RCC 7860 (cell line): ENCODE data around the gene DUOX2.
"Not testable (repeated sequence)": the region's sequence is repeated elsewhere in the genome, so short reads cannot be mapped to it uniquely, and the experiment has no call there.

Experiments
- DNase-seq: peaks from one replicate; pipeline ENCODE4 v3.0.0-alpha.2; 2015; ENCODE audit warnings: low spot score
- FAIRE-seq: peaks from 2 replicates; lab custom pipeline; 2012; peaks lifted over from hg19 to GRCh38; lab: Jason Lieb, UNC

The DUOX2 gene

DNA sequence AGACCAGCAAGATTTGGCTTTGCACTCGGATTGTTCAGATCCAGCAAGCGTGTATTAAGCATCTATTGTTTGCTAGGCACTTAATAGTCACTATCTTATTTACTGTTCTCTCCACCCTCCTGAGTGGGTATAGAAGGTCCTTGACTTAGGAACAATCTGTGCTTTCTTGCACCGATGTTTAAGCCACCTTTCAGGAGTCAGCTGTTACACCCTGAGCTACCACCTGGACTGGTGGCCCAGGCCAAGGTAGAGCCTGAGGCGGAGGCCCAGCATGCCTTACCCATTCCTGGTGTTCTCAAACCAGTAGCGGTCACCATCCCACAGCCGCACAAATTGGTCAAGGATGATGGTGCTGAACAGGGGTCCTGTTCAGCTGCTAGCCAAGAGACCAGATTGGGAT is 25.8 kb upstream of the DUOX2 start:
- FAIRE-seq = no peak
- no peak for DNase-seq

DNA sequence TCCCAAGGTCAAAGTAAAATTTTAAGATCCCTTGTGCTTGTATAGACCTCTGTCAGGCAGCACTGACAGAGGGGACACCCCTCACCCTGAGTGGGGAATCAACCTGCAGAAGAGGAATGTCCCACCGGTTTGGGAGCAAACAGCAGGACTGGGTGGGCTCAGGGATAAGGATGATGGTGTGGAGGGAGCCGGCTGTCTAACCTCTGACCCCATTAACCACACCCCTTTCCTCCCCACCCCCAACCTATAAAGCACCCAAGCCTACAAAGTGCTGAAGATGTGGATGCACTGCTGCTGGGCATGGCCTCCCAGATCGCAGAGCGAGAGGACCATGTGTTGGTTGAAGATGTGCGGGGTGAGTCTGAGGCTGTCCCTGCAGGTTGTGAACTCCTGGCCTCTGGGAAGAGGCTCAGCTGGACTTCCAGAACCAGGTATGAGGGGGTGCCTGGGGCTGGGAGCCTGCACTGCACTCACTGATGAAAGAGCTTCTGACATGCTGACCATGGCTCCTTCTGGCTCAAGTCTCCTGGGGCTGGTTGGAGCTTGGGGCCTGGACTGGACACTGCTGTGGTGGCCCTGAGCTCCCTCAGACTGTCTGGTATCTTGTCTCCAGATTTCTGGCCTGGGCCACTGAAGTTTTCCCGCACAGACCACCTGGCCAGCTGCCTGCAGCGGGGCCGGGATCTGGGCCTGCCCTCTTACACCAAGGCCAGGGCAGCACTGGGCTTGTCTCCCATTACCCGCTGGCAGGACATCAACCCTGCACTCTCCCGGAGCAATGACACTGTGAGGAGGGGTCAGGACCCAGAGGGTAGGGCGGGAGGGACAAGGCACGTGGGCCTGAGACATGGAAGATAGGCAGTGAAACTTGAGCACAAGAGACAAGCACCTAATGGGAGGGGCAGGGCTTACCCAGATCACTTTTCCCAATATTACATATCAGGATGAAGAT is 25.1 kb upstream of the DUOX2 start:
- FAIRE-seq (no peak), DNase-seq (no peak)

DNA sequence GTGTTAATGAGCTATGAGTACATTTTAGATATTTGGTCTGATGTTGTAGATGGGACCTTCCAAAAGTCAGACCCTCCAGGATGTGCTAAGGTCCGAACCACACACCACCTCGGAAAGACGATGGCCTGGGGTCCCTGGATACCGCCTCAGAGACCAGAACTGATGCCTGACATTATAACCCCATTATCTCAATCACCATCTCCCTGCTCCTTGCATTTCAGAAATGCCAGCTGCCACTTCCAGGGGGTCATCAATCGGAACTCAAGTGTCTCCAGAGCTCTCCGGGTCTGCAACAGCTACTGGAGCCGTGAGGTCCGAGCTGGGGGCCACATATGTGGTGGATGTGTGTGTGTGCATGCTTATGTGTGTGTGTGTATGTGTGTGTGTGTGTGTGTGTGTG is 23.7 kb upstream of the DUOX2 start:
- DNase-seq (no peak), FAIRE-seq (no peak)

DNA sequence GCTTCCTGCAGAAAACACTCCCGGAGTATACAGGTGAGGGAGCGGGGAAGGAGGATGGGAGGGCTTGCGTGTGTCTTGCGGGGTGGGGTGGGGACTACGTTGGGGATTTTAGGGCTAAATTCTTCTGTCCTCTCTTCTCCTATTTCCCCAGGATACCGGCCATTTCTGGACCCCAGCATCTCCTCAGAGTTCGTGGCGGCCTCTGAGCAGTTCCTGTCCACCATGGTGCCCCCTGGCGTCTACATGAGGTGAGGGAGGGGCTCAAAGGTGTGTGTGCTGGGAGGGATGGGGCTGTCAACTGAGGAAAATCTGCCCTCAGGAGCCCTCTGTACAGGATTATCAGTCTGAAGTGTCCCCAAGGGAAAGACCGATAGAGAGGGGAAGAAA is 22.4 kb upstream of the DUOX2 start:
- FAIRE-seq (no peak), DNase-seq (no peak)

DNA sequence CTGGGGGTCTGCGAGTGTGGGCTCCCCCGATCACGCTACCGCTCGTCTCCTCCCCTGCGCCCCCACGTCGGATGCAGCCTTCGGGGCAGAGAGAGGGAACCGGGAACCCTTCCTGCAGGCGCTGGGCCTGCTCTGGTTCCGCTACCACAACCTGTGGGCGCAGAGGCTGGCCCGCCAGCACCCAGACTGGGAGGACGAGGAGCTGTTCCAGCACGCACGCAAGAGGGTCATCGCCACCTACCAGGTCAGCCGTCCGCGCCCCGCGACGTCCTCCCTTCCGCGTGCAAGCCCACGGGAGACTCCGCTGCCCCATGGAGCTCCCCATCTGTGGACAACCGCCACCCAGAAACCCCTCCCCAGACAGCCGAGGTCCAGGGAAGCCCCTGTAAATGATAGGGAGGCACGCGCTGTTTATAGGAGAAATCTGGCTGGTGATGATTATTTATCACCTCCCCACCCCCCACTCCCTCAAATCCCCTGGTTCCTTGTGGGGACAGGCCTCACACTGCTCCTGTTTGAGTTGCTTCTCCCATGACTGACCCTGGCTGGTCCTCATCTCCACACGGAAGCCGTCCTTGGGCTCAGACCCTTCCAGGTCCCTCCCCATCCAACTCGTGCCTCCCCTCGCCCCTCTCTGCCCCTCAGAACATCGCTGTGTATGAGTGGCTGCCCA is 21.9 kb upstream of the DUOX2 start:
- FAIRE-seq, DNase-seq: not testable (repeated sequence)

DNA sequence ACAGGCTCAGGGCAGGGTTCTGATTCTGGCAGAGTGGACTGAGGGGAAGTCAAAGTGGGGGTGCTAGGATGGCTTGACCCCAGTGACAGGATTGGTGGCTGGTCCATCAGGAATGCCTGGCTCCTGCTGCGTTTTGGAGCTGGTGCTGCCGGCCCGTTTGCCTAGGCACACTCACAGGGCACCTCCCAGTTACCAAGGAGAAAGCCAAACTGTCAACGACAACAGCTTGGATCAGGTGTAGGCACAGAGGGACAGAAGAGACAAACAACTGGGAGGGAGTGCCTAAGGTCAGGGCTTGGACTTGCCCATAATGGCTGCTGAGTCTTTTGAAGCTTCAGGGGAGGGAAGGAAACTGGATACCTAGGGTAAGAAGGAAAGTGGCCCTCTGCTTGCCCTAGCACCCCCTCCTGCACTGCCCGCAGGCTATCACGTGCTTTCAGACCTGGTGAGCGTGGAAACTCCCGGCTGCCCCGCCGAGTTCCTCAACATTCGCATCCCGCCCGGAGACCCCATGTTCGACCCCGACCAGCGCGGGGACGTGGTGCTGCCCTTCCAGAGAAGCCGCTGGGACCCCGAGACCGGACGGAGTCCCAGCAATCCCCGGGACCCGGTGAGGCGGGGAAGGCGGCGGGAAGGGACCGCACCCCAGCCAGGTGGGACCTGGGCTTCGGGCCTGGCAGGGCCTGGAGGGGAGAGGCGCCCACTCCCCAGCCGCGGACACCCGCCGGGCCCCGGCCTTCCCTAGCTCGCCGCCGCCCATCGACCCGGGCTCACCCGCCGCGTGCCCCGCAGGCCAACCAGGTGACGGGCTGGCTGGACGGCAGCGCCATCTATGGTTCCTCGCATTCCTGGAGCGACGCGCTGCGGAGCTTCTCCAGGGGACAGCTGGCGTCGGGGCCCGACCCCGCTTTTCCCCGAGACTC is 21.0 kb upstream of the DUOX2 start:
- DNase-seq (no peak), FAIRE-seq (no peak)

DNA sequence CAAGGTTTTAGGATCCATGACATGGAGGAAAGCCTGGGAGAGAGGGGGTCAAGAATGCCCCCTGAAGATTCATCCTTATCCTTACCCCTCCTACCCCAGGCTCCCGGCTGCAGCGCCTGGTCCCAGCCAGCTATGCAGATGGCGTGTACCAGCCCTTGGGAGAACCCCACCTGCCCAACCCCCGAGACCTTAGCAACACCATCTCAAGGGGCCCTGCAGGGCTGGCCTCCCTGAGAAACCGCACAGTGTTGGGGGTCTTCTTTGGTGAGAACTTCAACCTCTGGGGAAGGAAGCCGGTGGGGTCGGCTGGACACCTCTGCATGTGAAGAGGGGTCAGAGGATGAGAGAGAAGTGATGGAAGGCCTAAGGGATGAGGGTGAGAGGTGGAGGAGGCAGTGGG is 20.1 kb upstream of the DUOX2 start:
- FAIRE-seq (no peak), DNase-seq (no peak)

DNA sequence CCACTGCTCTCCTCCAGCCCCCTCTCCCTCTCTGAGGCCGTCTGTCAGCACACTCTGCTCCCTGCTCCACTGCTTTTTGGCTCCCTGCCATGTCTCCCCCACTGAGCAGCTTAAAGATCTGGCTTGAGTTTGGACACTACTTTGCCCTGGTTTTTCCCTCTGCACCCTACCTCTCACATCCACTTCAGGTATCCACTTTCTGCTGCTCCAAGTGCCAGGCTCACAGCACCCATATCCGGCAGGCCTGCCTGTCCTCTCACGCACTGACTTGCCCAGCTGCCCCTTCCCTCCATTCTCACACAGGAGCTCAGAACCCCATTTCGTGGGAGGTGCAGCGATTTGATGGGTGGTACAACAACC is 19.6 kb upstream of the DUOX2 start:
- DNase-seq (no peak), FAIRE-seq (no peak)

DNA sequence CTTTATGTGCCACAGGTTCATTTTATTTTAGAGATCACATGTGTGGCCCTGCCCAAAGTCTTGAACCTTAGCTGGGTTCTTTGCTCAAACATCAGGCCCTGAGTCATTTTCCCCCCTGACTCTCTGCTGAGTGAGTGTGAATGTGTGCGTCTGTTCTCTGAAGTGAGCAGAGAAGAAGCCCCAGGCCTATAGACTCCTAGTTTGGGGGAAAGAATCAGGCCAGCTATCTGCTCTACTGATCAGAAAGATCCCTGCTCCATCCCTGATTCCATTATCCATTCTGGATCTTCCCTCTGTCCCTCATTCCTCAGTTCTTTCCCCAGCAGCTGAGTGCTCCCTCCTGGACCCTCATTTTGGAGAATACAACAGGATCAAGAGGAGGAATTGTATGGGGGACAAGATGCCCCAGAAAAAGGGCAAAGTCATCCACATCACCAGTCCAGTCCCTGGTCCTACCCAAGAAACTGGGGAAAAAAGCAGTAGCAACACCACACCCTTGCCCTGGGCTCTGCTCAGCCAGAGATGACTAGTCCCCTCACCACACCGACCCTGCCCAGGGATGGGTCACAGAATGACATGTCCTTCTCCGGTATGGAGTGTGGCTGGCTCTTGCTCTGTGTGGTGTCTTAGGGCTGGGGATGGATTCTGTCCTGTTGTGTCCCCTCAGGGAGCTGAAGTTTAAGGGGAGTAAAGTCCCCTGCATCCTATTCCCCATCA is 19.0 kb upstream of the DUOX2 start:
- FAIRE-seq = no peak
- DNase-seq = no peak

DNA sequence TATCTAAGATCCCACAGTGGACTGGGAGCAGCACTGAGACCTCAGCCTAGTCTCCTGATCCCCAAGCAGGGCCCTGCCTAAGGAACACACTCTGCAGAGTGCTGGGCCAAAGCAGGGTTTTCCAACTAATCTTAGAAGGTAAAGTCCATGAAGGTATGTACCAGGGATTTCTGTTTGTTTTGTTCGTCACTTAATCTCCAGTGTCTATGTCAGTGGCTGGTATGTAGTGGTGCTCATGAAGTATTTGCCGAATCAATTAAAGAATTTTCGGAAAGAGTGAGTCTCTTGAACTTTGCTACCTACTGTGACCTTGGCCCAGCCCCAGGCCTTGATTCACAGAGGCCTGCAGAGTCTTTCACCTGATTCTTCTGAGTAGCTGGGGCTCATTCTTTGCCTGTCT is 17.5 kb upstream of the DUOX2 start:
- DNase-seq (no peak), FAIRE-seq (no peak)

DNA sequence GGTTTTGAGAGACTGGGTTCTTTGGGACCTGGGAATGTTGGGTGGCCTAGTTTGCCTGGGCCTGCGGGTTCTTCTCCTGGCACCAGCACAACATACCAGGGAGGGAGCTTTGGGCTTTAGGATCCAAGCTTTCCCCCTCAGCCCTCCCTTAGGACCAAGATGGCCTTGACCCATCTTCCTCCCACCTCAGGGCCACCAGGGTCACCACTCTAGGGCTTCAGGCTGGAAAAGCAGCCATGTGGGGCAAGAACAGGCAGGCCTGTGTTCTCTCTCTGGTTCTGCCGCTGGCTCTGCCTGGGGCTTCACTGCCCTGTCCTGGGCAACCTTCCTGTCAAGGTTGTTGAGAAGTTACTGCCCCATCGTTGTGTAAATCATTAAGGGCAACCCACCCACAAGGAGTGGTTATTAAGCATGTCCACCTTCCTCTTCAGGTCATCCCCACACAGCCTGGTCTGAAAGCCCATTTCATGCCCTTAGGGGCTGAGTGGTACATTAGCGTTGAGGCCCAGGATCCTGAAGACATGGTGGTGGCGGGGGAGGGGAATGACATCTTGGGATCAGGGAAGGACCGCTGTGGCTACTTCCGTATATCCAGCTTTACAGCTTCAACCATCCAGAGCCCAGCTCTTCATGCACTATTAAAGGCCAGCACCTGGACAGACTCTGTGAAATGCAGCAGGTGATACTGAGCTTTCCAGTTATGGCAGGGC is 16.5 kb upstream of the DUOX2 start:
- no peak for DNase-seq
- no peak for FAIRE-seq

DNA sequence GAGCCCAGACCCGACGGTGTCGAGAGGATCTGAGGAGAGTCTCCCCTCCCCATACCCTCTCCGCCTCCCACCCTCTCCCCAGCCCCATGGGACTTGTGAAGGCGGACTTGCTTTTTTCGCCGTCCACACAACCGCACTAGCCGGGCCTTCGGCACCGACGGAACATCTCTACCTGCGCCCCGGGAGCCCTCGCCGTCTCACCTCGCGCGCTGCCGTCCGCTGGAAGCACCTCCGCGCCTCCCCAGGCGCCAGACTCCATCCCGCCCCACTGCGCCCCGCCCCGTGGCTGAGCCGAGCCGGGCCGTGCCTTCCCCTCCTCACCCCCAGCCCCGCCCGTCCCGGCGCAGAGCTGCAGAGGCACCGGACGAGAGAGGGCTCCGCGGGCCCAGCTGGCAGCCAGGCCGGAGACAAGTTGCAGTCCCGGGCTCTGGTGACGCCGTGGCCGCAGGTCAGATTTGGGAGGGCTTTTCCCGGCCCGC is 15.7 kb upstream of the DUOX2 start, which contains the start of the genes DUOX1 and DUOXA1:
TSS of gene DUOX1 (plus strand) at position 344 of the 479 bp plus-strand sequence. CDS start 1,973 bp downstream, outside the sequence.
TSS of gene DUOXA1 (minus strand) at position 229 of the 479 bp plus-strand sequence. CDS start 6,865 bp downstream, outside the sequence.
- no peak for FAIRE-seq

DNA sequence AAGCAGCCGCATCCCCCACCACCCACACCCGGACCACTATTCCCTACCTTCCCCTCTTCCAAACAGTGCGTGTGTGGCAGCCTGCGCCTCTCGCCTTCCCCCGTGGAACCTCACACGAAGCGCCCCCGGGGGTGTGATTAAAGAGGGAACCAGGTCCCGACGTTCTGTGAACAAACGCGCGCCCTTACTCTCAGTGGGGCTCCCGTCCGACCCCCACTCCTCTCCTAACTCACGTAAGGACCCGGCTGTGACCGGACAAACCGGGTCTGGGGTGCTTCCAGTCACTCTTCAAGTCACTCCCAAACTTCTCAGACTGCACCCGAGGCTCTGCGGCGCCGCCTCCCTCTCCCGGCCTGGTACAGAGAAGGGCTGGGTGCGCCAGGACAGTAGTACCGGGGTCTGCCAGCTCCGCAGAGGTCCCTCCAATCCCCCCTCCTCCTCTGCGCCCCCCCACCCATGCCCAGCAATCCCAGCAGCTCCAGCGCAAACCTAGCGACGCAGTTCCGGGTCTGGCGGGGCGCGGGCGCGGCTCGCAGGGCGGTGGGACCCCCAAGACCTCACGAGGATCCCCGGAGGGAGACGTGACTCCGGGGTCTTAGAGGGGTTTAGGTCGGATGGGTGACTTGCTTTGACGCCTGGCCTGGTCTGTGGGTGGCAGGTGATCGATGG is 15.1 kb upstream of the DUOX2 start:
- FAIRE-seq = no peak
- no peak for DNase-seq

More for the DNA sequence above, 15.7 kb upstream of the DUOX2 start, which contains the start of the genes DUOX1 and DUOXA1:
- no peak for DNase-seq

DNA sequence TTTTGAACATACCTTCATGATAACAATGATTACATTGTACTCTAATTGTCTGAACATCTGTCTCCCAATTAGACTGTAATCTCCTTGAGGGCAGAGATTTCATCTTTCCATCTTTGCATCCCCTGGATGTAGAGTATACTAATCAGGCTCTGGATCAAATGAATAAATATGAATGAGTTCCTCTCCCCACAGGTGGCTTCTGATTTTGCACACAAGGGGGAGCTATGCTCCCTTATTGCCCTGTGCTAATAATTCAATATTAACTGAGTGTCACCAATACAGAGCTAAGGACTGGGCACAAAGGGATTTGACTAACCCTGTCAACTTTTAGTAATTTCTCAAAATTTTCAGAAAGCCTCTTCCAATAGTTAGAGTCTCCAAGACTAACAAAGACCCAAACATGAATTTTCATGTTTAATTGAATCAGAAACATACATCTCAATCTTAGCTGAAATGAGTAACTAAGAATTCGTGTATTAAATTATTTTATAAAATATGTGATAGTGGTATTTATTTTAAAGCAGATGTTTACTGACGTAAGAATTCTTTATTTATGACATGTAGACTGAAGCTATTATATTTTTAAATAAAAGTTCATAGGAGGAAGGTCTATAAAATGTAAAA is 12.7 kb upstream of the DUOX2 start:
- FAIRE-seq = no peak
- peak; percentile 22 for DNase-seq

DNA sequence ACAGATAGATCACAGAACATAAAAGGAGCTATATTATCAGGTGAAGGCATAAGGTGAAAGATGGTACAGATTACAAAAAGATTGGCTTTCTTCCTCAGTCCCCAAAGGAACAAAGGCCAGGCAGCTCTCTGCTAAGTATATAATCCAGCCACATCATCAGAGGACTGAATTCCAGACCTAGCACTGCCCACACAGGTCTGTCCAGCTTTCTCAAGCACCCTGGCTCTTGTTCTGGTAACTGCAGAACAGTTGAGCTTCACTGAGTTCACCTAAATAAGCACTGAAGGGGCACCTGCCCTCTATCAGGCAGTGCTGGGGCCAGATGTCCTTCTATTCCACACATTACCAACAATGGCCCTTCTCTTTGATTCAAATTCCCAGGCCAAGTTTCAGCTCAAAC is 9.4 kb upstream of the DUOX2 start:
- no peak for DNase-seq
- no peak for FAIRE-seq

DNA sequence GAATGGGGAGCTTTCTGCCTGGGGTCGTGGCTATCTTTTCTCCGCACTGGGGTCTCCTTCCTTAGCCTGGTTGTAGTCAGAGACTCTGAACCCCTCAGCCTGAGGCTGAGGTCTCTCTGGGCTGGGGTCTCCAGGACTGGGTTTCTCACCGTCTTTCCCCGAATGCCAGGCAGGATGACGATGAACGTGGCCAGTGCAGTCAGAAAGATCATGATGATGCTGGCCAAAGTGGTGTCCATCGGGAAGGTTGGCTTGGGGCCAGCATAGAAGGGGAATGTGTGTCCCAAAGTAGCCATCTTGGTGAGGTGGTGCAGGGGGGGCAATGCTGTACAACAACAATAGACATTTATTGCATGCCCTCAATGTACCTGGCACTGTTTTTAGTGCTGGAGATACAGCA is 8.7 kb upstream of the DUOX2 start:
- FAIRE-seq (no peak), DNase-seq (no peak)

DNA sequence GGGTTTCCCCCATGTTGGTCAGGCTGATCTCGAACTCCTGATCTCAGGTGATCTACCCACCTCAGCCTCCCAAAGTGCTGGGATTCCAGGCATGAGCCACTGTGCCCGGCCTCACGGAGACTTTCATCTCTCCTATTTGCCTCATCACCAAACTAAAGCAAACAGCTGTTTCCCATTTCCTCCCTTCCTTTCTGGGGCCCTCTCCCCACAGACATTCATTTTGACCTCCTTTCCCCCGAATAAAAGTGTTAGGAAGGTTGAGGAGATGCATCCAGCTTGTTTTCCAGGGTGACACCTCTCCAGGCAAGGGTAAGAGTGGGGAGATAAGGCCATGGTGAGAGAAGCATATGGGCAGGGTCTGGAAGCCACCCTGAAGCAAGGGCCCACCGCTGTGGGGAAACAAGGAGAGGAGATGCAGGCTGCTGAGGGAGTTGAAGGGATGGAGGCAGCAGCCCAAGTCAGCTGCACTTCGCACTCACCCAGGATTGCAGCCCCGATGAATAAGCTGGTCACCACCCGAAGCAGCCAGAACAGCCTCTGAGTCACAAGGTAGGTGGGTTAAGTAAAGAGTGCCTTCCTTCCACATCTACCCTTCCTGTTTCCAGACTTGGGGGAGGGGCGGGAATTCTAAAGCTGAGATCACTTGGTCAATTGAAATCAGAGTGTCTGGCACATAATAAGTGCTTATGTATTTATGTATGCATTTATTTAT is 7.9 kb upstream of the DUOX2 start:
- FAIRE-seq = peak; percentile 78
- DNase-seq = peak; percentile 83

DNA sequence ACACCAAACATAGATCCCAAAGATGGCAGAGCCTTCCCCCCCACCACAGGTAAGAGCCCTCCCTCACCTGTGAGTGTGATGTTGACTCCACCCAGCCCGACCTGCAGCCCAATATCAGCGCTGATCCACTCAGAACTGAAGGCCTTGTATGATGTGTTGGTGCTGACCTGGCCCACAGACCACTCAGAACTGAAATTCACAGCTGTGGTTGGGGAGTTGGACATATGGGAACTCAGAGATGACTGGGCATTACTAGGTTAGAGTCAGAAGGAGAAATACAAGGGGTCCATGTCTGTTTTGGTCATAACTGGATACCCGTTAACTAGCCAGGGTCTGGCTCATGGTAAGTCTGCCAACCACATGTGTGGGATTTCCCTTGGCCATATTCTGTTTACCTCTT is 7.0 kb upstream of the DUOX2 start:
- no peak for DNase-seq
- no peak for FAIRE-seq
